Medulla oblongata (tissue), 1 donor: ENCODE measurements around the gene CELA2B.
A peak's percentile ranks its signal among the peaks of the same experiment; 100 is the strongest.
"Not testable (repeated sequence)": the region's sequence is repeated elsewhere in the genome, so short reads cannot be mapped to it uniquely, and the experiment has no call there.

Source experiments
- DNase-seq: peaks from one replicate; pipeline ENCODE4 v3.0.0-alpha.2; 2015; ENCODE audit errors: extremely low spot score

CELA2B gene

GRCh38 chr1:15469361-15469760 is 6.5 kb upstream of the CELA2B start:
- no peak for DNase-seq

- DNase-seq, result peak; percentile 21
Observed at GRCh38 chr1:15469821-15470448, 6.0 kb upstream of the CELA2B start.

DNA sequence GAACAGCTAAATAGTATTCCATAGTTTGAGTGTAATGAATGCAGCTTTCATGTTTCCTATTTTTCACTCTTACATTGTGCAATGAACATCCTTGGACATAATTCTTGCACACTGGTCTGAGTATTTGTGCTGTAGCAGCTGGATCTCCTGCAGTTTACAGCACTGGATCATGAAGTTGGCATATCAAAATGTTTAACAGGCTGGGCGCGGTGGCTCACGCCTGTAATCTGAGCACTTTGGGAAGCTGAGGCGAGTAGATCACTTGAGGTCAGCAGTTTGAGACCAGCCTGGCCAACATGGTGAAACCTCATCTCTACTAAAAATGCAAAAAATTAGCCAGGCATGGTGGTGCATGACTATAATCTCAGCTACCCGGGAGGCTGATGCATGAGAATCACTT is 4.8 kb upstream of the CELA2B start:
- not testable (repeated sequence) for DNase-seq

GRCh38 chr1:15471723-15472122 is 4.2 kb upstream of the CELA2B start:
- not testable (repeated sequence) for DNase-seq

GRCh38 chr1:15472587-15472986 is 3.3 kb upstream of the CELA2B start:
- no peak for DNase-seq

DNA sequence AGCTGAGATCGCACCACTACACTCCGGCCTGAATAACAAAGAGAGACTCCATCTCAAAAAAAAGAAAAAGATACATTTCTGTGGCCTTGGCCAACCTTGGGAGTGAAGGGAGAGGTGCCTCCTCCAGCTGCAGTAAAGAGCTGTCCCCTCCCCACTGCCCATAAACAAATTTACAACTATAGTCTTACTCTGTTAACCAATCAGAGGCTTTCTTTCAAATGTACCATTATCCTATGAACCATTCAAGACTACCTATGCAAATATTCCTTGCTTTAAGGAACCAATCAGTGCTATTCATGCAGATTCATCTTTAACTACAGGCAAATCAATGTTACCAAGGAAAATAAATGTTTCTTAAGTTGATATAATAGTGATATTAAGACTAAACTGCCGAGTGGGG is 1.0 kb downstream of the CELA2B start:
- DNase-seq, result no peak

DNA sequence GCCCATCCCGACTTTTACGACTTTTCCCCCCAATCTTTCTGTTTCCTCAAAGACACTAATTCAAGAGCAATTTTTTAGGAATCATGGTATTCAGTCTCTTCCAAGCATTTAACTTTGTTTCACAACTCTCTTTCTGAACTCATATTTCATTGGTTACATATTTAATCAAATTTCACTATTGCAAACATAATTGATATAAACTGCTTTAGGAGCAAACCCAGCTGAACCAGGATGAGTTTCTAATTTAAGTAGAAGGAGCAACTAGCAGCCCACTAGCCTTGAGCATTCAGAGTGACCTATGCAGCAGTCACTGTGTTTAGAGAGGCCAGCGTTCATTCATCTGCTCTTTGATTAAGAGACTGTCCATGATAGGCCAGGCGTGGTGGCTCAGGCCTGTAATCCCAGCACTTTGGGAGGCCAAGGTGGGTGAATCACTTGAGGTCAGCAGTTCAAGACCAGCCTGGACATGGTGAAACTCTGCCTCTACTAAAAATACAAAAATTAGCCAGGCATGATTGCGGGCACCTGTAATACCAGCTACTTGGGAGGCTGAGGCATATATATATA is 1.8 kb downstream of the CELA2B start:
- no peak for DNase-seq

DNA sequence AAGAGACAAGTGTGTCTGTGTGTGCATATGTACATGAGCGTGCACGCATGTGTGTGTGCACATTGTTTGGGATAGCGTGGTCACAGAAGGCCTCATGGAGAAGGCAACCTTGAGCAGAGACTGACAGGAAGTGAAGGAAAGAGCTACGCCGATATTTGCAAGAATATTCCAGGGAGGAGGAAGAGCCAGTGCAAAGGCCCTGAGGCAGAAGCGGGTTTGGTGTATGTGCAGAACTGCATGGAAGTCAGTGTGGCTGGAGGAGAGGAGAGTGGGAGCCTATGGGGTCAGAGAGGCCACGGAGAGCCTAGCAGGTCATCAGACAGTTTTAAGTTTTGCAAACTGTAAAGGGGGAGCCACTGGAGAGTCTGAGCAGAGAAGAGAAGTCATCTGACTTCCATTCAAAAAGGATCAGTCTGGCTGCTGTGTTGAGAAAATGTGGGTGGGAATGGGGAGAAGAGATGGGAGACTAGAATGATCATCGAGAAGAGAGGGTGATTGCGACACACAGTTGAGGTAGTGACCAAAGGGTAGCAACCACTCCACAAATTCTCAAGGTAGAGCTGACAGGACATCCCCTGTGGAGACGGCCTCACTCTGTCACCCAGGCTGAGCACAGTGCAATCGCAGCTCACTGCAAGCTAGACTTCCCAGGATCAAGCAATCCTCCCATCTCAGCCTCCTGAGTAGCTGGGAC is 3.9 kb downstream of the CELA2B start:
- DNase-seq, result no peak

DNA sequence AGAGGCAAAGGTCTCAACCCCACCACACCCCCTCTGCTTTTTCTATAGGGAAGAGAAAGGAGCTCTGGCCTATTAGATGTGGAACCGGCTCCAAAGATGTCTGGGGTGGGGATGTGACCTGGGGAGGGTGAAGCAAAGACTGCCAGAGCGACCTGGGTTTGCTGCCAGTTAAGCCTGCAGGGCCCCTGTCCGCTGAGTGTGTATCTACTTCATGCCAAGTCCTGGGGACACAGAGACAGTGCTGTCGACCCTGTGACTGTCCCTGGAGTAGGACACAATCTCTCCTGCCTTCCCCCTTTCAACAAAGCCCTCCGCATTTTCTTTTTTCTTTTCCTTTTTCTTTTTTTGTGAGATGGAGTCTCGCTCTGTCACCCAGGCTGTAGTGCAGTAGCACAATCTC is 6.6 kb downstream of the CELA2B start:
- not testable (repeated sequence) for DNase-seq

GRCh38 chr1:15482983-15483543 is 7.2 kb downstream of the CELA2B start:
- not testable (repeated sequence) for DNase-seq

DNA sequence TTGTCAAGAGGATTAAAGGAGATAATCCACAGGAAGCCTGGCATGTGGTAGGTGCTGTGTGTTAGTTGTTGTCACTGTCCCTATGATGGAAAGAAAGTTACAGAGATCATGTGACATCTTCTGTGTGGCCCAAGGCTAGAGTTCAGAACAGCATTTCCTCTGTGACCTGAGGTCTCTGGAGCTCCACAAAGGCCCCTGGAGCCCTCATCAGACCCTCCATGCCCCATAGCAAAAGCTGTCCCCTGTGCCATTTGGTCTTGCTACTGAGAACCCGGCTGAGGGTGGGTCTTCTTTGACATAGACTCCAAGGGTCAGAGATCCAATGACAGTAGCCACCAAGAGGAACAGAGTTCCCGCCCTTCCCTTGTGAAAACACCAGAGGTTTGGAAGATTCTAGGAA is 8.1 kb downstream of the CELA2B start:
- no peak for DNase-seq

GRCh38 chr1:15484443-15484842 is 8.5 kb downstream of the CELA2B start:
- DNase-seq, result not testable (repeated sequence)

- no peak for DNase-seq
Observed at GRCh38 chr1:15485636-15486035, 9.7 kb downstream of the CELA2B start.

DNA sequence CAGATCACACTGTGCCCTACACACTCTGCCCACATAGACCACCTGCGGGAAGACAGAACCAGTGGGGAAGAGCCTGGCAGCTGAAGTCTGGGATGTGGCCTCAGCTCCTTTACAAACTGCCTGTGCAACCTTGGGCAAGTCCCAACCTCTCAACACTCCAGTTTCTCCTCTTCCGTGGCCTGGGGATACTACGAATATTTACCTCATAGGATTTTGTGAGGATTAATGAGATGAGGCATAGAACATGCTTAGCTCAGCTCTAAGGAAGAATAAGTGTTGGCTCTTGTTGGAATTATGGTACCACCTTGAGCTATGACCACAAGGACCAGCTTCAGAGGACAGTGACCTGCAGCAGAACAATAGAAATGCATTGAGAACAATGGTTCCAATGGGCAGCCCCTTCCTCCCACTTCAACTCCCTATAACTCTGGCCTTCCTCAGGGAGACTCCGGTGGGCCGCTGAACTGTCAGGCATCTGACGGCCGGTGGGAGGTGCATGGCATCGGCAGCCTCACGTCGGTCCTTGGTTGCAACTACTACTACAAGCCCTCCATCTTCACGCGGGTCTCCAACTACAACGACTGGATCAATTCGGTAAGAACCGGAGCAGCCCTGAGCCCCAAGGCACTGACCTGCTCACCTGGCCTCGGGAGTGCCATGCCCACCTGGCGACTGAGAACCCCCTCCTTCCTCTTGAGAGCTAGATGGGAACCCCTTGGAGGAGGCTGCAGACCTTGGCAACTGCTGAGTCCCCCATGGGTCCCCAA is 11.1 kb downstream of the CELA2B start:
- DNase-seq, result not testable (repeated sequence)

GRCh38 chr1:15488371-15488770 is 12.5 kb downstream of the CELA2B start:
- DNase-seq, result no peak

- DNase-seq, result peak; percentile 63
Observed at GRCh38 chr1:15489052-15489736, 13.3 kb downstream of the CELA2B start.

GRCh38 chr1:15491010-15491409 is 15.1 kb downstream of the CELA2B start:
- DNase-seq, result not testable (repeated sequence)

DNA sequence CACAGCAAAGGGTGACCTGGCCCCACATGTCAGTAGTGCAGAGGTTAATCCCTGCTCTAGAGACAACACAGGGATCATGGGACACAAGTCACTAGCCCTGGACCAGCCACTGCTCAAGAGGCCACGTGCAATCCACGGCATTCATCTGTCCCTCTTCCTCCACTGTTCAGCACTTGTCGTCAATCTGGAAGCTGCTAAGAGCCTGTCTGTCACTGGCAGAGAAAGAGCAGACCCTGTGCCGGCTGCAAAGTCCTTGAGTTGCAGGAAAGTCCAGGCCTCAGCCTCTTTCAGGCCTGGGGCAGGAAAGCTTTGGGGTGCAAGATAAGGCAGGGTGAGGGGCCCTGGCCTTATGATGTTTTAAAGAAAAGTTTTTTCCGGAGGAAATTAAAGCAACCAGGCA is 16.7 kb downstream of the CELA2B start:
- no peak for DNase-seq

GRCh38 chr1:15493869-15494390 is 18.0 kb downstream of the CELA2B start:
- DNase-seq, result no peak

DNA sequence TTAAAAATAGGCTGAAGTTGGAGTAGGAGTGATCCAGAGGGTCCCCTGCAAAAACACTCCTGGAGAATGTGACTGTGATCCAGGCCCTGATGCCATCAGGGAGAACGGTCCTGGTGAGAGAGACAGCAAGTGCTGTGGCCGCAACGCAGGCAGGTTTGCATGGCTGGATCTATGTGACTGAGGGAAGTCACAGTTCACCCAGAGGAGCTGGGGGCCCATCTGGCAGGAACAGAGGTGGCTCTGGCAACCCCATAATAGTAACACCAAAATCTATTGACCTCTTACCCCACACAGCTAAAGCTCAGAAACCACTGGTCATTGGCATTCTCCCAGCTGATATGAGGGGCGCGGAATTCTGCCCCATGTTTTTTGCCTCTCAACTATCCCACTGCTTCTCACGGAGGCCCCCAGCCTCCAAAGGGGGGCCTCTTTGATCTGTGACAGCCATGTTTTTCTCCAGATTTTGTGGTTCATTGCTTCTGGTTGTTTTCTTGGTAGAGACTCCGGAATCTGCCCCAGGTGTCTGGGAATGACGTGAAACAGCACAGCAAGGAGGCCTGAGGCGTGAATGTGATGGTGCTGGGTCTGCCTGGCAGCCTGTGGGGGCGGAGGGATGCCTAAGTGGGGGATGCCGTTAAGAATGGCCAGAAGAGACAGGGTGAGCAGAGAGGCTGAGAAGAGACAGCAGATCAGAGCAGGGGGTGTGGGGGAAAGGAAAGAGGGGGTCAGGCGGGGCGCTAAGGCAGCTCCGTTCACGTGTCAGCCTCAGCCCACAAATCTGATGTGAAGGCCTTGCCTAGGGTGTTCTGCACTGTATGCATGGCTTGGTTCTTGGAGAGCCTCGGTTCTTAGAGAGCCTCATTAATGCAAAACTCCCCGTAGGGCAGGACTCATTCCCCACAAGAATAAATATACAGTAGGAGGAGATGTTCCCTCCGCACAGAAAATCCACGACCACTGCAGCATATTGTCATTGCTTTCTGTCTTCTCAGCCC is 24.6 kb downstream of the CELA2B start:
- DNase-seq, result no peak
